T-helper 1 cell treated with Interleukin-12 subunit alpha and Interleukin-12 subunit beta and Interleukin-4 antibody, amounts not matched to agents 30 ng/mL and 1 ng/mL, for 36 hours (primary cell): ENCODE data around the gene GIGYF1. TPM values are rescaled to one million over a fixed set of nuclear protein-coding genes. Genes with fewer than 3 reads are reported as not detected.

Source experiments
- intact Hi-C: fragments of 100-400 bp; cut with micrococcal nuclease; formaldehyde crosslinking; loops from one replicate; pipeline ENCODE4 v1.15.1; 2024
- total RNA-seq: library from RNA; stranded (reverse); gene quantifications from 2 replicates; pipeline ENCODE4 v1.2.3, GENCODE V29; 2022

Gene GIGYF1
- total RNA-seq, 1 donor from 2014 or later, result 54.5 TPM

DNA sequence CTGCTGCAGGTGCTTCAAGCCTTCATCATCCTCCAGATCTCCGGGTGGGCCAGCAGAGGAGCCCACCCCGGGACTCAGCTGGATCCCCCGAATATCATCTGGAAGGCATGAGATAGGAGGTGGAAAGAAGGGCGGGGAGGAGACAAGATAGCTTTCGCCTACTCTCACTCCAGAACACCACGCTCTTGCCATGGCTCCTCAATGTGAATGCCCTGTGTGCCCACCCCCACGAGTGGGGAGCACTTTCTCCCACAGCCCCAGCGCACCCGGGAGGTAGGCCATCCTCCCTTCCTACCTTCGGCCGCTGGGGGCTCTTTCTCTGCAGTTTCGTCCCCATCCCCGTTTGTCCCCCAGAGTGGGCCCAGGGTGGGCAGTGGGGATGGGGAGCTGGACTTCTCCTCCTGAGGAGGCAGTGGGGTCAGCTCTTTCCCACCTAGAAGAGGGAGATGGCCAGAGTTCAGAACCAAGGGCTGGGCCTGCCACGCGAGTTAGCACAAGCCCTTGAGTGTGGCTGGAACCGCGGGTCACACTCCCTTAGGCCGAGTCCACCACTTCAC lies 8.9 kb downstream of the GIGYF1 start:
- intact Hi-C loops, result no loop called here

DNA sequence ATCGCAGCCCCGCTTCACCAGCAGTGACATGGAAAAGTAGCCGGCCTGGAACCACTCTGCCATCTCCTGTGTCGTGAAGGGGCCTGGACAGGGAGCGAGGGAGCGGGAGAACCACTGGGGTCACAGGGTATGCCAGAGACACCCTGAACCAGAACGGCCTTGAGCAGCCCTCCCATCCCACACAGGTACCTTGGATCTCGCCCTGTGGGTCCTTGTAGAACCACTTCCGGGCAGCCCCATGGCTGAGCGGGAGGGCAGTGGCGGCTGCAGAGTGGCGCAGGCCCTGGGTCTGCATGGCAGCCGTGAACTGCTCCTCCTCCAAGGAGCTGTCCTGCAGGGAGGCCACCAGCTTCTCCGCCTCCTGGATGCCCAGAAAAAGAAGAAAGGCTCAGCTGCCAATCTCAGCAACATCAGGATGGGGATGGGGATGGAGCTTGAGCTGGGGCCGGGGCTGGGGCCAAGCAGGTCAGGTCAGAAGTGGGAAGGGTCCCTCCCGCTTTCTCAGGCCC lies 9.5 kb downstream of the GIGYF1 start:
- intact Hi-C loops, result no loop called here

DNA sequence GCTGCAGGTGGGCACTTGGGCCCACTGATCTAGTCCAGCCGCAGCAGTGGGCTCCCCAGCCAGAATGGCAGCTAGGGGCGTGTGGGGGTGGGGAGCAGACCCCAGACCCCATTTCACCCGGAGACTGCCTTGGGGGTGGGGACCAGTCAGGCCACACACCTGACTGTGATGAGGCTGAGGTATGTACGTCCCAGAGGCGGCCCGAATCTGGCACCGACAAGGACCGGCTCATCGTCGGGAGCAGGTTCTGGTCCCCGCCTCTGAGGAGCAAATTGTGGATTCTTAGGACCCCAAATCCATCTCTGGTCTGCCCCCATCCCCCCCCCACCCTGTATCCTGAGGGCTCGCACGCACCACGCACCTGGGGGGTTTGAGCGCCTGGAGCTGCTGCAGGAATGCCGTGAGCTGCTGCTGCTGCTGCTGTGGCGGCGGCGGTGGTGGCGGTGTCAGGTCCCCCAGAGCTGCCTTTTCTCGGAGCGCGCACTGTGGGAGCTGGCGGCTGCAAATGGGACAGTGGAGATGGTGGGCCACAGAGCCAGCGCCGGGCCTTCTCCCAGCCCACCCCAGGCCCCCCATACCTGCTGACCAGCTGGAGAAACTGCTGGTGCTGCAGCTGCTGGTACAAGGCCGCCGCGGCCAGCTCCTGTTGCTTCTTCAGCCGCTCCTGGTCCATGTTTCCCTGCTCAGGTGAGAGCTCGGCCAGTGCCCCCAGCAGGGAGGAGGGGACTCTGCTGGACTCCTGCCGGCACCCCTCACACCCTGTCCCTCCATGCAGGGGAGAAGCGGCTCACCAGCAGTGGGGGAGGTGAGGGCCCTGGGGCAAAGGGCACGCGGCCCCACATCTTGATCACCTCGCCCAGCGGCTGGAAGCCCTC lies 10.2 kb downstream of the GIGYF1 start:
- intact Hi-C loops, result no loop called here

DNA sequence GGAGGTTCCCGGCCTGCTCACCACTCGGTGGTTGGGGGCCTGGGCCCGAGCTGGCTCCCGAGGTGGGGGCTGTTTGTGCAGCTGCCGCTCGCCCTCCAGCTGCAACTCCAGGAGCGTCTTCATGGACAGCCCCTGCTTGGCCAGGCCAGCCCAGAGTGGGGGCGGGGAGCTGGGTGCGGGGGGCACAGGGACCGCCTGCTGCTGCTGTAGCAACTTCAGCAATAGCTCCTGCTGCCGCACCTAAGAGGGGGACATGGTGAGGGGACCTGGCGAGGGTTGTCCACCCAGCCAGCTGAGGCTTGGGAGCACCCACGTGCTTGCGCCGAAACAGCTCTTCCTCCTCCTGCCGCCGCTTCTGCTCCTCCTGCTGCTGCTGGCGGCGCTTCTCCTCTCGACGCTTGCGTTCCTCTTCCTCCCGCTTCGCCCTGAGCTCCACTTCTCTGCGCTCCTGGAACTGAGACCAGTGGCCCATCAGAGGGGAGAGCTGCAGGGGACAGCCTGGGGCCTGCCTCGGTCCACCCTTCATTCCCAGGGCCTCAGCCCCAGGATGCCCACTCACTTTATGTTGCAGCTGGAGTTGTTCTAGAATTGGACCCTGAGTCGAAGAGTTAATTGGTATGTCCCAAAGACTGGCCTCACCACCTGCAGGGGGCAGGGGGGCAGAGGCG lies 10.9 kb downstream of the GIGYF1 start:
- intact Hi-C loops, result no loop called here

DNA sequence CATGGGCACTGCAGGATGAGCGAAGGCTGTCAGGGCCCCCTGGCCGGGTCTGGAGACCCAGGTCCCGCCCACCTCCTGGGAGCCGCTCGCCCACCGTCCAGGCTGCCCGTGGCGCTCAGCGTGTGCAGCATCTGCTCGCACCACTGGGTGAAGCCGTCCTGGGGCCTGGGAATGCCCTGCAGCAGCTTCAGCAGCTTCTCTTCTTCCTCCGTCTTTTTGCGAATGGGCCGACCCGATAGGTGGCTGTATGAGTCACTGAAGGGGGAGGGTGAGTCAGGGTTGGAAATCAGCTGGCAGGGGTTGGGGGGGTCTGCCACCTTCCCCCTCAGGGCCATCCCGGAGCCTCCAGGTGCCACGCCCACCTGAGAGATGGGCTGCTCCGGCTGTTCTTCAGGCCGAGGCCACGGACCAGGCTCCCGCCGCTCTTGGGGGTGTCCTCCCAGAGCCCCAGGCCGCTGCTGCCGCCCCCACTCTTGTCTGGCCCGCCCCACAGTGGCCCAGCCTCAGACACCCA lies 11.8 kb downstream of the GIGYF1 start:
- intact Hi-C loops, result no loop called here

DNA sequence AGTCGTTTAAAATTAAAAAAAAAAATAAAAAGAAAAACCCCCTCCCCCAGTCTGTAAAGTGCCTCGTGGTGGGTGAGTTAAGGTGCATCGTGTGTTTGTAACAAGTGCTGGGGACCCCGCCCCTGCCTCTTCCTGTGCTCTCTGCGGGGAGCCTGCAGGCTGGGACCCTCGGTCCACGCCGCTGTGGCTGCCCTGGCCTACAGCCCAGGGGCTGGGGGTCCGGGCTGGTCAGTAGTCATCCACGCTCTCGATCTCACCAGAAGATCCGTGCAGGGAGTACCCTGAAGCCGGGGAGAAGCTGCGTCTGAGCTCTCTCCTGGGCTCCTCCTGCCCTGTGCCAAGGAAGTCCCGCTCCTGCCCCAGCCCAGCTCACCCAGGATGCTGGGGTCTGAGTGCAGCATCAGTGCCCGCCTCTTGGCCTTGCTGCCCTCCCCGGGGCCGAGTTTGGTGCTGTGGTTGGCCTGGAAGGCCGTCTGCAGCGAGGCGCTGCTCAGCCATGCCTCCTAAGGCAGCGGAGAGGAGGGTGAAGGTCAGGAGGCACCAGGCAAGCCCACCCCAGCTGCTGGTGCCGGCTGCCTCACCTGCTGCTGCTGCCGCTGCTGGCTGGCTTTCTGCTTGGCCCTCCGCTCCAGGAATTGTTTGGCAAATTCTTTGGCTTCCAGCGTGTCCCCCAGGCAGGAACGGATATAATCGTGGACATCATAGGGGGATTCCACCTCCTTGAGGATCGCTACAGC lies 12.4 kb downstream of the GIGYF1 start:
- intact Hi-C loops, result no loop called here

DNA sequence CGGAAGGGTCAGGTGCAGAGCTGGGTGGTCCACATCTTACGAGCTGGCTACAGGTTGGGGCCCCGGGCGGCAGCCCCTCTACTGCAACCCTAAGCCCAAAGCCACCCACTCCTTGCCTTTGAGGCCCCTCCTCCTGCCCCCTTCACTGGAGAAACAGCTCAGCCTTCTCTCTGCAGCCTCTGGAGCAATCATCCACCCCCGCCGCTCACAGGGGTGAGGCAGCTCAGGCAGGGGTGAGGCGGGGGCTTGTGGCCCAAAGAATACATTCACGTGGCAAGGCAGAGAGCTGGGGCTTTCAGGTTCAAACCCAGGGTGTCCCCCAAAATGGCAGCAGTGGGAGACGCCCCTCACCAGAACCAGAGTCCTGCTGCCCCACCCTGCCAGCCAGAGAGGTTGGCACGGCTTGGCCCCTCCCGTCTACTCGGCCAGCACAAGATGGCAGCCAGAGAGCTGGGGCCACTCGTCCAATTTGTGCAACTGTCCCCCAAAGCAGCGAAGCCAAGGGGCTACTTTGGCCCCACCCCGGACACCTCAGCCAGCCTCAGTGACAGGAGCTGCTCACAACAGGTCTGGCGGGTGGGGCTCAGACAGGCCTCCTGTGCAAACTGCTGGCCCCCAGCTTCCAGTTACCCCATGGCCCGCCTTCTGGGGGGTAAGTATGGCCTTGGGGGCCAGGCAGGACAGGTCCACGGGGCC lies 13.3 kb downstream of the GIGYF1 start:
- intact Hi-C loops, result no loop called here

DNA sequence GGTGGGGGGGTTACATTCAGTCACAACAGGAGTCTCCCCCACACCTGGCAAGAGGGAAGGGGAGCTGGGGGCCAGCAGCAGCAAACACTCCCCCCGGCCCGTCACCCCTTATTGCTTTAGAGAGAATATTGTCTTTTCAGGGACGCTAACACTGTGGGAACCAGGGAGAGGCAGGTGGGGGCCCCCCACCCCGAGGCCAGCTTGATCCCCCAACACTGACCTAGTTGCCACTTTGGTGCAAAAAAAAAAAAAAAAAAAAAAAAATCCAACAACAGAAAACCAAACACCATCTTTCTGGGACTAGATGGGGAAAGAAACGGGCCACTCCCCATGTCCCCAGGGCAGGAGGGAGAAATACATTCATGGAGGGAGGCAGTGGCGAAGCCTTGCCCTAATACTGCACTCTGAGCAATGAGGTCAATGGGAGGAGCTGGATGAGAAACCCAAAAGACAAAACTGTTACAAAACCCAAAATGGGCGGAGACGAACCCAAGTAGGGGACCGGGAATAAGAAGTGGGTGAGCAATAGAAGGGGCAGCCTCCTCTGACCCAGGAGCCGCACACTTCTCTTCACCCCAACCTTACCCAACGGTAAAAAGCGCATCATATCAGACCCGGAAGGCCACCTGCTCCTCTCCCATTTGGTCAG lies 14.0 kb downstream of the GIGYF1 start:
- intact Hi-C loops, result loop anchor here (10.0 kb wide), 2 partner anchors 555 to 595 kb away; partner anchors contain the start of genes COPS6, MBLAC1 and ZNF3

DNA sequence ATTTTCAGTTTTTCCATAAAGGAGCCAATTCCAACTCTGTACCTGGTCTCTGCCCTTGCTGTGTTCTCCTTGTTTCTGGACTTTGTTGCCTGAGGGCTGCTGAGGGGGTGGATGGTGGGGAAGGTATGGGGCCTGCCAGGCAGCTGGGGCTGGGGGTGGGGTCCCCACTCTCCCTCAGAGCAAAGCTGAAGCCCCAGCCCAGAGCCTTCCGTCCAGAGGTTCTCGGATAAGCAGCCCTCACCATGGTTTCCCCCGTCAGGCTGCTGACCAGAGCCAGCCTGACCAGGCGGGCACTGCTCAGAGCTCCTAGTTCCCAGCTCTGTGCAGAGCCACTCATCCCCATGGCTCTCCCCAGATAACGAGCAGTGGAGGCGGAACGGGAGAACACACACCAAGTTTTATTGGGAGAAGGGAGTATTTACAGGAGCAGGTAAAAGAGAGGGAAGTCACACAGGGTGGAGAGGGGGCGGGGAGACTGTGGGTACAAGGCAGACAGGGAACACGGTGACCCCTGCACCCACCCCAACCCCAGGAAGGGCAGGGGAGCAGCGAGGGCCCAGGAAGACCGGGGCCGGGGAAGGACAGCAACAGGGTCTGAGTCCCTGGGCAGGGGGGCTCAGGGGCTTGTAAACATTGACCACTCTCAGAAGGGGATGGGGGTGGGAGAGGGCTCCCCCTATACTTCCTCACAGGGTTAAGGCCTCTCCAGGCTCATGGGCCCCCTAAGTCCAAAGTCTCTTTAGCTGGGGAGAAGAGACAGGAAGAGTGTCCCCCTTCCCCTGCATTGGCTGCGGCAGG lies 14.7 kb downstream of the GIGYF1 start:
- intact Hi-C loops, result loop anchor here (10.0 kb wide), 2 partner anchors 555 to 595 kb away; partner anchors contain the start of genes COPS6, MBLAC1 and ZNF3

DNA sequence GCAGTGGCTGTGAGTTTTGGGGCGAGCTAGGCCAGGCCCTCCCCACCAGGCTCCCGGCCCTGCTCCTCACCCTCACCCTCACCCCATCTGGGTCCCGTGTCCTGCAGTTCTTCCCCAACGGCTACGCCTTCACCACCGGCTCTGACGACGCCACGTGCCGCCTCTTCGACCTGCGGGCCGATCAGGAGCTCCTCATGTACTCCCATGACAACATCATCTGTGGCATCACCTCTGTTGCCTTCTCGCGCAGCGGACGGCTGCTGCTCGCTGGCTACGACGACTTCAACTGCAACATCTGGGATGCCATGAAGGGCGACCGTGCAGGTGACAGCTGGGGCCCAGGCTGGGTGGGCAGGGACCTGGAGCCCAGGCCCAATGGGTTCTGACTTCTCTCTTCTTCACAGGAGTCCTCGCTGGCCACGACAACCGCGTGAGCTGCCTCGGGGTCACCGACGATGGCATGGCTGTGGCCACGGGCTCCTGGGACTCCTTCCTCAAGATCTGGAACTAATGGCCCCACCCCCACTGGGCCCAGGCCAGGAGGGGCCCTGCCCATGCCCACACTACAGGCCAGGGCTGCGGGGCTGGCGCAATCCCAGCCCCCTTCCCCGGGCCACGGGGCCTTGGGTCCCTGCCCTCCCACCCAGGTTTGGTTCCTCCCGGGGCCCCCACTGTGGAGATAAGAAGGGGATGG lies 15.6 kb downstream of the GIGYF1 start:
- intact Hi-C loops, result loop anchor here (10.0 kb wide), 2 partner anchors 554 to 594 kb away; partner anchors contain the start of genes COPS6, MBLAC1 and ZNF3

DNA sequence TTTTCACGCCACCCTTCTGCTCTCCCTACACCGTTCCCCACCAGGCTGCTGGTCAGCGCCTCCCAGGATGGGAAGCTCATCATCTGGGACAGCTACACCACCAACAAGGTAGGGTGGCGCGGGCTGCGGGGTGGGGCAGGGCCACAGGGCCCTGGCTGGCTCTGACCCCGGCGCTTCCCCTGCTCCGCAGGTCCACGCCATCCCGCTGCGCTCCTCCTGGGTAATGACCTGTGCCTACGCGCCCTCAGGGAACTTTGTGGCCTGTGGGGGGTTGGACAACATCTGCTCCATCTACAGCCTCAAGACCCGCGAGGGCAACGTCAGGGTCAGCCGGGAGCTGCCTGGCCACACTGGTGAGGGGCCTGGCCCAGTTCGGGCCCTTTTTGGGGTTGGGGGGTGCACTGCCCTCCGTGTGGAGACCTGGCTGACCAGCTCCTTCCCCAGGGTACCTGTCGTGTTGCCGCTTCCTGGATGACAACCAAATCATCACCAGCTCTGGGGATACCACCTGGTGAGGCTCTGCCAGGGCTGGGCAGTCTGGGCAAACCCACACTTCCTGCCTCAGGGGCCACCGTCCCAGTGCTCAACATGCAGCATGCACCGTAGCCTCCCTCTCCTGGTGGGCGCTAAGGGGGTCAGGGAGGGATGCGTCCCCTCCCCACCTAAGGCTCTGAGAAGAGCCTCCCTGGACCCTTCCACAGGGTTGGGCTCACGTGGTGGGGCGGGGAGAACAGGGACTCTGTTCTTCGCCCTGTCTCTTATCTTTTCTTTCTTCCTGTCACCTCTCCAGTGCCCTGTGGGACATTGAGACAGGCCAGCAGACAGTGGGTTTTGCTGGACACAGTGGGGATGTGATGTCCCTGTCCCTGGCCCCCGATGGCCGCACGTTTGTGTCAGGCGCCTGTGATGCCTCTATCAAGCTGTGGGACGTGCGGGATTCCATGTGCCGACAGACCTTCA lies 16.5 kb downstream of the GIGYF1 start:
- intact Hi-C loops, result loop anchor here (10.0 kb wide), 2 partner anchors 553 to 593 kb away; partner anchors contain the start of genes COPS6, MBLAC1 and ZNF3

DNA sequence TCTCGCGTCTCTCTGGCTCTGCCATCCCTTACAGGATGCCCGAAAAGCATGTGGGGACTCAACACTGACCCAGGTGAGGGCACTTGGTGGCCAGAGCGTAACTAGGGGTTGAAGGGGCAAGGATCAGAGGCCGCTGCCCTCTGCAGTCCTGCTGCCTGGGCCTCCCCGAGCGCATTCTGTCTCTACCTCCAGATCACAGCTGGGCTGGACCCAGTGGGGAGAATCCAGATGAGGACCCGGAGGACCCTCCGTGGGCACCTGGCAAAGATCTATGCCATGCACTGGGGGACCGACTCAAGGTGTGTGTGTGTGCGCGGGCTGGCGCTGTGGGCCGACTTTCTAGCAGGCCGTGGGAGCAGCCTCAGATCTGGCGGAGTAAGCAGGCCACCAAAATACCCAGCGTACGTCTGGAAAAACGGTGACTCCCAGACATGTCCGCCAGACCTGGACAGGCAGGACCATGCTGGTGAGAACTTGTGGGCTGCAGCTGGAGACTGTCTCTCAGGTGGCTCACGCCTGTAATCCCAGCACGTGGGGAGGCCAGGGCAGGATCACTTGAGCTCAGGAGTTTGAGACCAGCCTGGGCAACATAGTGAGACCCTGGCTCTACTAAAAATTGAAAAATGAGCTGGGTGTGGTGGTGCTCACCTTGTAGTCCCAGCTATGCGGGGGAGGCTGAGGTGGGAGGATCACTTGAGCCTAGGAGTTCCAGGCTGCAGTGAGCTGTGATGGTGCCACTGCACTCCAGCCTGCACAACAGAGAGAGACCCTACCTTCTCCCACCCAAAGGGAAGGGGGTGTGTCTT lies 17.3 kb downstream of the GIGYF1 start:
- intact Hi-C loops, result loop anchor here (10.0 kb wide), 2 partner anchors 552 to 592 kb away; partner anchors contain the start of genes COPS6, MBLAC1 and ZNF3

DNA sequence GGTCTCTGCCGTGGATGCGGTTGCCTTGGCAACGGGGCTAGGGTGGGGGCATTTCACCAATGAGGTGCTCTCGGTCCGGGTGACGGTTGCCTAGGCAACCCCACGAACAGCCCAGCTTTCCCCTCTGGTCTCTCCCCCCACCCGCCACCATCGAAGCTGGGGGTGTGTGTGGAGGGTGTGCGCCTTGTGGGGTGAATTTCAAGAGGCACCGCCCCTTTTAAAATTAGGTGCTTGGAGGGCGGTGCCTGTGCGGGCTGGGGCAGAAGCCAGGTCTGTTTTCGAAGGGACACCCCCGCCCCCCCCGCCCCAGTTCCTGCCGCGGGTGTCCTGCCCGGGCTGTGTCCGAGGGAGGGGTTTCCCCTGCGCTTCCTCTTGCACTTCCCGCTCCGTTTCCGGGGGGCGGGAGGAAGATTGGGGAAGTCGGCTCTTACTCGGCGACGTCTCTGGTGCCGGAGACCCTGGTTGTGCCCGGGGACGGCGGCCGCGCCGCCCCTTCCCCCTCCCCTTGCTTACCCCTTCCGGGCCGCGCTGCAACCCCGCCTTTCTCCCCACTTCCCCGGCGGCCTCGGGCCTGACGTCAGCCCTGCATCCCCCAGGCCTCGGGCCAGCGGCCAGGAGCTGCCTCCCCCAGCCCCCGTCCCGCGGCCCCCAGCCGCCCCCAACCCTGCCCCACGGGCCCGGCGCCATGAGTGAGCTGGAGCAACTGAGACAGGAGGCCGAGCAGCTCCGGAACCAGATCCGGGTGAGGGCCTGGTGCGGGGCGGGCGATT lies 18.3 kb downstream of the GIGYF1 start:
- intact Hi-C loops, result loop anchor here (10.0 kb wide), 2 partner anchors 551 to 591 kb away; partner anchors contain the start of genes COPS6, MBLAC1 and ZNF3

DNA sequence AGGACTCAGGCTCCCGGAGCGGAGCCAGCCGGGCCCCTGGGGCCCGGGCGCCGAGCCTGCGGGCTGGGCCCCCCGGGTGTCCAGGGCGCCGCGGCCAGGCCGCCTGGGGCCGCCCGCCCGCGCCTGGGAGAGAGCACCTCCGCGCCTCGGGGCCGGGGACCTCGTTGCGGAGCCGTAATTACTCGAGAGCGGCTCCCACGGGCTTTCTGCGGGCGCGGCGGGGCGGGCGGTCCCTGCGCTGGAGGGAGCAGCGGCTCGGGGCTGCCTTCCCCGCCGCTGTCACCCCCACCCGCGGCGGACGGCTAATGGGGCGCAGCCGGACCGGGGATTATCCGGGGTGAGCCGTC lies 19.0 kb downstream of the GIGYF1 start:
- intact Hi-C loops, result loop anchor here (10.0 kb wide), 2 partner anchors 550 to 590 kb away; partner anchors contain the start of genes COPS6, MBLAC1 and ZNF3
